CD4-positive, alpha-beta T cell treated with Interleukin-6 at 100 ng/mL for 8 hours (primary cell): ENCODE measurements around the gene KCNH4.
"Not testable (repeated sequence)": the region's sequence is repeated elsewhere in the genome, so short reads cannot be mapped to it uniquely, and the experiment has no call there.

Source experiments
- DNase-seq: peaks from one replicate; pipeline ENCODE4 v3.0.0-alpha.2; 2020; ENCODE audit warnings: mixed read lengths, low spot score

KCNH4 gene

DNA sequence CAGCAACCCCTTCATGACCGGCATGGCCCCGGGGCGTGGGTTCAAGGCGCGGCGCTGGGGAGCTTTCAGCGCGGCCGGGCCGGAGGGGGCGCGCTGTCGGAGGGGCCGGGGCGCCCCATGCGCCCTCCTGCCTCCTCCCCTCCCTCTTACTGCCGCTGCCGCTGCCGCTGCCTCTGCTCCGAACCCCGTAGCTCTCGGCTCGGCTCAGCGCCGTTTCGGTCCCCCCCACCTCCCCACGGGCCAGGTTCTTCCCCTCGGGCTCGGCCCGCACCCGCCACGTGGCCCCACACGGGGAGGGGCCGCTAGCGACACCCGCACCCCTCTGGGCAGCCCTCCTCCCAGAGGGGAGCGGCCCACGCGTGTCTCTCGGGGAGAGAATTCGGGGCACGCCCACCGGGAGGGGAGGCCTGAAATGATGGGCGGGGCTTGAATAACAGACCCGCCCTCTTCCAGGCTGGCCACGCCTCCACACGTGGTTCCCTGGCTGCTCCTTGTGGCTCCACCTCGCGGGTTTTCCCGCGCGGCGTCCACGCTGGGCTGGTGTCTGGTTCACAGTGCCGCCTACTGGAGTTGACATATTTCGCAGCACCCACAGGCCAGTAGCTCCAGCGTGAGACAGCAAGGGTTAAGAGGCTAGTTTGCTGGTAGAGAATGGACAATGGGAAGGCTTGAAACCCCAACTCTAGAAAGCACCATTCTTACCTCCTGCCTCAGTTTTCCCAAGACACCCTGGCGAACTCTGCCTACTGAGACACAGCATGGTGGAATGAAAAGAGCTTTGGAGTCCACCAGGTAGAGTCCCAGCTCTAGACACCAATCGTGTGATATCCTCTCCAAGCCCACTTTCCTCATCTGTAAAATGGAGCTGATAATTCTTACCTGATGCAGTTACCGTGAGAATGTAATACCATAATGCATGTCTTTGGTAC, at the start of gene KCNH4:
Gene KCNH4, minus strand, starts transcription at position 221 of the 929 bp plus-strand sequence. Its CDS starts 197 bp downstream, at position 24.
- peak; percentile 84 for DNase-seq

DNA sequence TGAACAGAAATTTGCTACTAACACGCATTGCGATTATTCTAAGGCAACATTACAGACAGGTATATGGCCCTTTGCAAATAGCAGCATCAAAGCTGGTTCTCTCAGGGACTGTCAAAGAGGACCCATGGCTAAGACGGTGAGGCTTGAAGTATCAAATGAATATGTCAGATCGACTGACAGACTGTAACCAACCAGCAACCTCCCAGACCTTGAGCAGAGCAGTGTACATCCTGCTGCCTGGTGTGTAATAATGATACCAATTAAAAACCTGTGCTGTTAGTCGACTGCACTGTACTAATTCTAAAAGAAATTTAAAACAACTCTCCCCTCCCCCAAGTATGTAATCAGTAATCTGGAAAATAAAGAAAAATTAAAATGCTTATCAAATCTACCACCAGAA, 49.3 kb upstream of the KCNH4 start:
- no peak for DNase-seq

DNA sequence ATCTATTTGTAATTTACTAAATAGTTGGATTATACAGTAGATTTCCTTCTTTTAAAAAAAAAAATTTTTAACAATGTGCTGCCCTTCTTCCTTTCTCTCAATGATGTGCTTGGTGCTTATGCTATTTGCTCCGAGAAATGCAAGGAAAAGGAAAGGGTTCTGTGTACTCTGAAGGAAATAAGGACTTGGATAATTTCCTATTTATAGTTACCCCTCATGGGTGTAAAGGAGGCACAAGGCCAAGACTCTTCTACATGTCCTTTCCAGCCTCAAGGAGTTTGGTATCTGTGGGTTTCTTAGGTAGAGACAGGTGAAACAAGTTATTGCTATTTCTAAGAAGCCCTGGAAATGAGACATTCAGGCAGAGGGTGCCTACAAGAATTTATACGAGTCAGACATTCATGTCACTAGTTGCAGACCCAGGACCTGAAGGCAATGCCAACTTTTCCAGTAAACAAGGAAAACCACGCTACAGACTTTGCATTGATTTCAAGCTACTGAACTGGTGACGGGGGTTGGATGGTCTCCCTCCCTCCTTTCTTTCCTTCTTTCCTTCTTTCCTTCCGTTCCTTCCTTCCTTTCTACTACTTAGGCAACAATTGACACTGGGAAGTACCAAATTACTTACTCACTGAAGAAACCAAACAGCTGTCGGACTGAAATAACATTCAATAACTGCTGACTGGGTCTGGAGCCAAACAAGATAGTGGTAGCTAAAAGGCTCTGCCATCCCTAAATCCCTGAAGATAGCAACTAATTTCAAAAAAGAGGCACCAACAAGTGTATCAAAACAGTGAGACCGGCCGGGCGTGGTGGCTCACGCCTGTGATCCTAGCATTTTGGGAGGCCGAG, 47.1 kb upstream of the KCNH4 start:
- DNase-seq, result no peak

DNA sequence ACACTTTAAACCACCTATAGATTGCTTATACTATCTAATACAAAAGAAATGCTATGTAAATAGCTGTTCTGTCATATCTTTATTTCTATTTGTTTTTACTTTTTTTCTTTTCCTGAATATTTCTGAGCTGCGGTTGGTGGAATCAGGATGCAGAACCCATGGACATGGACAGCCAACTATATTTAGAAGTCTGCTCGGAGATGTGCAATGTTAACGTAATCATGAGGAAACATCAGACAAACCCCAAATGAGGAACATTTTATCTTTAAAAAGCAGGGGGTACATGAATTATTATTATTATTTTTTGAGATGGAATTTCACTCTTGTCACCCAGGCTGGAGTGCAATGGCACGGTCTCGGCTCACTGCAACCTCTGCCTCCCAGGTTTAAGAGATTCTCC, 44.7 kb upstream of the KCNH4 start:
- no peak for DNase-seq

DNA sequence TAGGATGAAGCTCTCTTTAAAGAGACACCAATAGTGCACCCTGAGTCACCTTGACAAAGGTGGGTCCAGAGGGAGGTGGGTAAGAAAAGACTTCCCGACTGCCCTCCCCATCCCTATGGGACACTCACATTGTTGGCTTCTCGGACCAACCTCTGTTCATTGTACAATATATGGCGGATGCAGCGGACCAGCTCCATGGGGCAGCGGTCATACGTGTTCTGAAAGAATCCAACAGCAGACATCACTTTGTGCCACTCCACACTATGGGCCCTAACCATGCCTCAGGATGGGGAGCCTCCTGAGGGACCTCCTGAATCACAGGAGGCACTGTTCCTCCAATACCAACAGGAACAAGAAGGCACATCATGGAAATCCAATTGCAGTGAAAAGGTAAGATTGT, 43.7 kb upstream of the KCNH4 start:
- no peak for DNase-seq

DNA sequence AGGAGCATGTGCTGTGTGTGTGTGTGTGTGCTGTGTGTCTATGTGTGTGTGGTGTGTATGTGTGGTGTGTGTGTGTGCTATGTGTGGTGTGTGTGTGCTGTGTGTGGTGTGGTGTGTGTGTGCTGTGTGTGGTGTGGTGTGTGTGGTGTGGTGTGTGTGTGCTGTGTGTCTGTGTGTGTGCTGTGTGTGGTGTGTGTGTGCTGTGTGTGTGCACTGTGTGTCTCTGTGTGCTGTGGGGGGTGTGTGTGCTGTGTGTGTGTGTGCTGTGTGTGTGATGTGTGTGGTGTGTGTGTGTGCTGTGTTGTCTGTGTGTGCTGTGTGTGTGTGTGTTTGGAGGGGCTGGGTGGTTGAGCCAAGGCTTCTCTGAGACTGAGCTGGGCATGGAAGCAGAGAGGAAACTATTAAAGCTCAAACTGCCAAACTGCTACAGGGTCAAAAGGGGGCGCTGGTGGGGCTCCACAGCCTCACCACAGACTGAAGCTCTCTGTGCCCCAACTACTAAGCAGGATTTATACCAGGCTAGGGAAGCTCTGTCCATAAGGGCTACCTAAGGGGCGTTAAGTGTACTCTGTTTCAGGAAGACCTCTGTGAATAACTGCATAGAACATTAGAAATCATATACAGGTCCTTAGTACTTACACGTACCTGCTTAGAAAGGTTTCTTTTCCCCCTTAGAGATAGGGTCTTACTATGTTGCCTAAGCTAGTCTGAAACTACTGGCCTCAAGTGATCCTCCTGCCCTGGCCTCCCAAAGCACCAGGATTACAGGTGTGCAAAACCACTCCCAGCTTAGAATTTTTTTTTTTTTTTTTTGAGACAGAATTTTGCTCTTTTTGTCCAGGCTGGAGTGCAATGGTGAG, 41.2 kb upstream of the KCNH4 start:
- DNase-seq, result peak; percentile 65

DNA sequence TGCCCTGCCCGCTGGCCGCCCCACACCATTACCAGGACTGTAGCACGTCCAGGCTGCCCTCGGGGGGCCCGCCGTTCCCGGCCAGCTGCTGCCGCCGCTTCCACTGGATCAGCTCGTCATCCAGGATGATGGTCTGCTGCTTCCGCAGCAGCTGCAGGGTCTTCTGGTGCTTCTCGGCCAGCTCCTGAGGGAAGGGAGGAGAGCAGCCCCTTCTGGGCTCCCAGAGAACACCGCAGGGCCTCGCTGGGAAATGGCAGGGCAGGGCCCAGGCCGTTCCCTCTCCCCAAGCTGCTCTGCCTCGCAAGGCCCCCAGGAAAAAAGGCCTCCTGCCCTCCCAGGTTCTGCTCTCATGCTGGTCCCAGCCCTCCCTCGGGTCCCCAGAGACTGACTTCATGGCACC, 38.3 kb upstream of the KCNH4 start:
- DNase-seq, result not testable (repeated sequence)

DNA sequence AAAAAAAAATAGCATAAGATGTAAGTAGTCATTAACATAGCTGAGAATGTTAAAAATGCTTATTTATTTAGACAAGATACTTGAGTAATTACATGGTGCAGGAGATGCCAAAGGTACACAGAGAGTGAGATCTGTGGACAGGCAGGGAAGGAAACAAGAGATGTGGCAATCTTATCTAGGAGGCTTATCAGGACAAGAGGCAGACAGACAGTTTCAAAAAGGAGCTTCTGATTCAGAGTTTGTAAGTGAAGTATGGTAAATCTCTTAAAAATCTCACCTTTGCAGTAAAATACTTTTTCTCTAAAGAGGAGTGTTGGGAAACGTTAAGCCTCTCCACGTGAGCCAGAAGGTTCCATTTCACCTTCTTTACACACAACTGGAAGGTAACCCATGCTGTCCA, 33.2 kb upstream of the KCNH4 start:
- DNase-seq, result no peak

DNA sequence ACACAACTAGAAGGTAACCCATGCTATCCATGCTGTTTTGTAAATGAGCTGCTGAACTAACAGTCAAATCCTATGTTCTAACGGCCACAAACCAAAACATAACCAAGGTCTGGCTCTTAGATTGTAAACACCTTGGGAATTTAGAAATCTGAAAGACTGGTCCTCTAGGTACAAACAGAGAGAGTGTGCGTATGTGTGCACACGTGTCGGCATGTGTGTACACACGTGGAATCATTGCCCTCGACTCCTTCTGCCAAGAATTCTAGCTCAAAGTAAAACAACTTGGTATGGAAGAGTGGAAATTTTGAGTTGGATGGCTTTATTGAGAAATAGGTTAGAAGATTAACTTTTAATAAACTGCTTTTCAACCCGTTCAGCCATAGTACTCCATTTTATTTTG, 31.4 kb upstream of the KCNH4 start:
- DNase-seq, result no peak

DNA sequence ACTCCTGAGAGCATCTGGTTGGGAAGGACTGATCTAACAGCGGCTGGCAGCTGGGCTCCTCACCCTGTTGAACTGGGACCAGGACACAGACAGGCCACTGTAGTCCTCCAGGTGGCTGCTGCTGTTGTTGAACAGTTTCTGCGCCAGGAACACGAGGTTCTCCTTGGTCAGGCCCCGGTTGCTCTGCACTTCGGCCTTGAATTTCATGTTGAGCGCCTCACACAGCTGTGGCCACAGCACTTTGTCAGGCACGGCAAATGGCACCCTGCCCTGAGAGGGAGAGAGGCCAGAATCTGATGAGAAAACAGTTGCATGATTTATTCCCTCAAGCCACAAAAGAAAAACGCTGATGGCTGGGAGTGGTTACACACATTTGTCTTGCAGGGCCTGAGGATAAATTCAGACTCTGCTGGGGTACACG, 31.0 kb upstream of the KCNH4 start:
- not testable (repeated sequence) for DNase-seq

DNA sequence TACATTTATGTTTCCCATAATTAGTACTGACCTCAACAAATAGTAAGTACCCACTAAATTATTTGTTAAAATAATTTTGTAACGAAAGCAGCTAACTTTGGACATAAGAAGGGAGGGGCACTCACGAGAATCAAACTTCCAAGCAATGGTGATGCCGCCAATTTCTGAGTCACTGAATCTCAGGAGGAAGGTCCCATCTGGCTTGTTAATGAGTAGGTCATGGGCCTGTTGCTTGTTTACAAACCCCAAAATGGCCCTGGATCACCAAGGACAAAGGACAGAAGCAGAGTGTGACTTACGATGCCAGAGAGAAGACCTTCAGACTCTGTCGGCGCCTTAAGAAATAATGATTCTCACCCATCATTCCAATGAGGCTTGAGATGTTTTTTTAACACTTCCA, 29.1 kb upstream of the KCNH4 start:
- DNase-seq, result no peak

DNA sequence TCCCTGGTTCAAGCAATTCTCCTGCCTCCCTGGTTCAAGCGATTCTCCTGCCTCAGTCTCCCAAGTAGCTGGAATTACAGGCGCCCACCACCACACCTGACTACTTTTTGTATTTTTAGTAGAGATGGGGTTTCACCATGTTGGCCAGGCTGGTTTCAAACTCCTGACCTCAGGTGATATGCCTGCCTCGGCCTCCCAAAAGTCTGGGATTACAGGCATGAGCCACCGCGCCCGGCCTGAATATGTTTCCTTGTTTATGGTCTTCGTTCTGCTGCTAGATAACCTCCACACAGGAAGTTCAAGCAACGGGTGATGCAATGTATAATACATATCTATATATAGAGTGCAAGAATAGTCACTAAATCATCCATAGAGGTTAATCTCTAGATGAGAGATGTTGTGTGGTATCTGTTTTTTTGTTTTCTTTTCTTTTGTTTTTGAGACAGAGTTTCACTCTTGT, 25.2 kb upstream of the KCNH4 start:
- not testable (repeated sequence) for DNase-seq

DNA sequence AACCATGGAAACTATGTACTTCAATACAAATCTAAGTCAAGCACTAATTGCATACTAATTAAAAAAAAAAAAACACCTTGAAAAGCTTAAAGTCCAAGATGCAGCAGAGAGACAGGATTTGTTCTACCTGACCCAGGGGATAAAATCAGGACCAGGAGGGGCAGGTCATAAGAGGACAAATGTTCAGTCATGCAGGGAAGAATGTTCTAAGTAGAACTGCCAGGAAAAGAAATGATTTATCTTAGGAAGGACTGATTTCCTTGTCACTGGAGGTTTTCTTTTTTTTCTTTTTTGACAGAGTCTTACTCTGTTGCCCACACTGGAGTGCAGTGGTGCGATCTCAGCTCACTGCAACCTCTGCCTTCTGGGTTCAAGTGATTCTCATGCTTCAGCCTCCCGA, 22.4 kb upstream of the KCNH4 start:
- no peak for DNase-seq

DNA sequence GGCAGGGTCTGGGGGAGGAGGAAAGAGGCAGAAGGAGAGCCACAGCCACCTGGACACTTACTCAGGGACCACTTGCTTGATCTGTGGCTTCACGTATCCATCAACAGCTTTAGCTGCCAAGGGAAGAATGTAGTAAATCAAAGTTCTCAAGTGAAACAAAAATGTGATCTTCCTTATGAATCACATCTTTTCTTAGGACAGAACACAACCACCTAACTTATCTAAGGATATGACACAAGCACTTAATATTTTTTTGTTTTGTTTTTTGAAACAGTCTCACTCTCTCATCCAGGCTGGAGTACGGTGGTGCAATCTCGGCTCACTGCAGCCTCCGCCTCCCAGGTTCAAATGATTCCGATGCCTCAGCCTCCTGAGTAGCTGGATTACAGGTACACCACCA, 21.8 kb upstream of the KCNH4 start:
- no peak for DNase-seq

DNA sequence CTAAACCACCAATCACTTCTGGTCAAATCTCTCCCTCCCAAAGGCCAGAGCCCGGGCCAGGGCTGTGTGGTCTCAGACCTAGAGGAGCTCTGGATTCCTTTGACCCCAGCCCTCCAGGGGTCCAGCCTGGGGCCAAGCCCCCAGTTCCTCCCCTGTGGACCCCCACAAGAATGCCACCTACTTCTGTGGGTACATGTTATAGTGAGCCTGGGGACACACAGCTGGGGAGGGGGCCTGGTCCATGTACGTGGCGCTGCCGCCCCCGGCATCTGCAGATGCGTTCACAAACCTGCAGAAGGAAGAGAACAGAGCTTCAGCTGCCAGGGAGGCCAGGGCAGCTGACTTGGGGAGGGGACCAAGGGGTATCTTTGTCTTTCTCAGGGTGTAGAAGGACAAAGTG, 21.2 kb upstream of the KCNH4 start:
- no peak for DNase-seq

DNA sequence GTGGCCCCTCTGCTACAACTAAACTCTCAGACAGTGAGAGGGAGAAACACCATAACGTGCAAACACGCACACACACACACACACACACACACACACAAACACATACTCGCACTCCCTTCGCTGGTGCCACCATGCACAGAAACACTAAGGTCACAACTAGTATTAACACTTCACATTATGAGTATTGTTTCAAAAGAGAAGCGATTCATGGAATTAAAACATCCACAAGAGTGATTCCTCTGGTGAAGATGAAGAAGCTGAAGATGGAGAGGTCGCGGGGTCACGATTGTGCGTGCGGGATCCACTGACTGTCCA, 20.5 kb upstream of the KCNH4 start:
- no peak for DNase-seq

DNA sequence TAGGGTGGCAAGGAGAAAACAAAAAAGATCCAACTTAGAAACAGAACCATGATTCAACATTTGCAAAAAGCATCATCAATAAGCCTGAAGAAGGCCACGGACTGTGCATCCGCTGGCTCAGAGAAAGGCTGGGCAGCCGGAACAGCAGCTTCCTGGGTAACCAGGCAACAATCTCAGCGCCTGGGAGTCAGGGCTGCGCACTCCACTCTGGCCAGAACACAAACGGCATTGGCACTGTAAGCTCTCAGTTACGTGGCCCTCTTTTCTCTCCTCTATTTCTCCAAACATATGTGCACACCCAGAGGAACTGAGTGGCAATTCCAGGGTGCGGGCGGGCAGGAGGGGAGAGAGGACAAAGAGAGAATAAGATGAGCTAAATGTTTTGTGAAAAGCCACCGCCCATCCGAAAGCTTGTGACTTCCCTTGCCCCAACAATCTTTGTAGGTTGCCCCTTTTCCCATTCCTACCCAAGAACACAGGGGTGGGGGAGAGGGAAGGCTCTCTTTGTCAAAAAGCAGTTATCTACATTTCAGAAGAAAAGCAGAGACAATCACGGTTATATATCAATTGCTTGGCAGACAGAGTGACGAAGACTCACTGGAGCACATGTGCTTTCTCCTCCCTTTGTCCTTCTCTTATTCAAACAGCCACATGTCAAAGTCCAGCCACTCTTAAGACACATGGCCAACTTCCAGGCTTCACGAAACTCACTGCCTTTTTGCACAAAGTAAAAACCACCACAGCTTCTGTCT, 19.9 kb upstream of the KCNH4 start:
- no peak for DNase-seq

DNA sequence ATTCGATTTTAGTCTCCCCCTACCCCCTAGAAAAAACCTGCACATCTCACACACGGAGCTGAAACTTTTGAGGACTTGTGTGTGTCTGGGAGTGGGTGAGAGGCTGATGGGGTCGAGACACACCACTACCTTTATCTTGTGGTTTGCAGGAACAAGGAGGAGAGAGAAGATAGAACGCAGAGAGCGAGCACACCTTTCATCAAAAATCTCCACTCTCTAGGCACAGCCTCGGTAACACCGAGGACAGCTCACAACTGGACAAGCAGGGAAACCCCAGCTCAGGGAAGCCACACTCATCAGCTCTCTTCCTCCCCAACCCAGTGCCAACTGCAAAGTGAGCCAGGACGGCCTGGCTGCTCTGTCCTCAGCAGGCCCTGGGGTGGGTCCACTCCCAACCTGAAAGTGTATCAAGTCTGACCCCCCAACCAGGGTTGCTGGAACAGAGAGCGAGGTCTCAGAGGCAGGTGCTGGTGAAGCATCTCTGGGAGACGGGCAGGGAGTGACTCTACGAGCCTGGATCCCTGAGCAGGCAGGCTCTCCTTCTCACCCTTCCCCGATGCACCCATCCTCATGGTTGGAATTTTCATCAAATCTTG, 18.6 kb upstream of the KCNH4 start:
- no peak for DNase-seq

DNA sequence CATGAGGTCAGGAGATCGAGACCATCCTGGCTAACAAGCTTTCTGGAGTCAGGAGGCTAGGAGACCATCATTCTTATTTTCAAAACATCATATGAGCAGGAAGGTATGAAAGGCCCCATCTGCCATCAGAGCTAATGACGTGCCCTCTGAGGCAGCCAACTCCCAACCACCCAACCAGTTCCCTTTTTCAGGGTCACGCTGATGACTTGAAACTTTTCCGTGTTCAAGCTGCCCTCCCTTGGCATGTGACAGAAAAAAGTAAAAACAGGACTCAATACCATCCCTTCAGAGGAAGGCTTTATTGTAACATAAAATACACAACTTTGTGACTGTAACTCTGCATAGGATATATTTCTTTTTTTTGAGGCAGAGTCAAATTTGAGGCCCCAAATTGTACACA, 18.0 kb upstream of the KCNH4 start:
- no peak for DNase-seq

DNA sequence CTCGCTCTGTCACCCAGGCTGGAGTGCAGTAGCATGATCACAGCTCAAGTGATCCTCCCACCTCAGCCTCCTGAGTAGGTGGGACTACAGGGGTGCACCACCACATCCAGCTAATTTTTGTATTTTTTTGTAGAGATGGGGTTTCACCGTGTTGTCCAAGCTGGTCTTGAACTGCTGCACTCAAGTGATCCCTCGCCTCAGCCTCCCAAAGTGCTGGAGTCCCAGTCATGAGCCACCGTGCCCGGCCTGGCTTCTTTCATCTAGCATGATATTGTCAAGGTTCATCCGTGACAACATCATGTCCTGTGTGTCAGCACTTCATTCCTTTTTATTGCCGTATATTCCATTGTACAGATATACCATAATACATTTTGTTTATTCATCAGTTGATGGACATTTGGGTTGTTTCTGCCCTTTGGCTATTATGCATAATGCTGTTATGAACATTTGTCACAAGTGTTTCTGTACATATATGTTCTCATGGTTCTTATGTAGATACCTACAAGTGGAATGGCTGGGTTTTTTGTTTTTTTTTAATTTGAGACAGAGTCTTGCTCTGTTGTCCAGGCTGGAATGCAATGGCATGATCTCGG, 16.7 kb upstream of the KCNH4 start:
- DNase-seq, result no peak
